H9 (cell line): ENCODE data around the gene HP1BP3. TPM values are rescaled to one million over a fixed set of nuclear protein-coding genes. Genes with fewer than 3 reads are reported as not detected.

ENCODE experiments used
- DNase-seq: peaks from one replicate; pipeline ENCODE4 v3.0.0-alpha.2; 2017
- H2AFZ ChIP-seq: one replicate; pipeline ENCODE4 v1.6.1; 2013; ENCODE audit warnings: mild to moderate bottlenecking, low read length, control low read depth, moderate library complexity
- H2AK5ac ChIP-seq: 2 replicates; pipeline ENCODE4 v1.6.1; 2013; ENCODE audit warnings: low read length, control low read depth, mixed read lengths; ENCODE audit not compliant: insufficient read length
- H2BK120ac ChIP-seq: one replicate; pipeline ENCODE4 v1.6.1; 2013; ENCODE audit warnings: low read depth, mild to moderate bottlenecking, low read length, control low read depth, inconsistent platforms; ENCODE audit not compliant: poor library complexity, severe bottlenecking
- H2BK12ac ChIP-seq: 2 replicates; pipeline ENCODE4 v1.6.1; 2013; ENCODE audit warnings: low read length, control low read depth, mixed read lengths, low read depth; ENCODE audit not compliant: insufficient read length
- H2BK15ac ChIP-seq: 2 replicates; pipeline ENCODE4 v1.6.1; 2013; ENCODE audit warnings: low read depth, low read length, control low read depth
- H2BK20ac ChIP-seq: one replicate; pipeline ENCODE4 v1.6.1; 2013; ENCODE audit warnings: low read depth, mild to moderate bottlenecking, low read length, control low read depth, inconsistent platforms; ENCODE audit not compliant: poor library complexity, severe bottlenecking
- H2BK5ac ChIP-seq: 2 replicates; pipeline ENCODE4 v1.6.1; 2013; ENCODE audit warnings: low read length, control low read depth, mixed read lengths; ENCODE audit not compliant: insufficient read length
- H3K14ac ChIP-seq: 2 replicates; pipeline ENCODE4 v1.6.1; 2013; ENCODE audit warnings: low read length, control low read depth; ENCODE audit not compliant: insufficient read depth
- H3K18ac ChIP-seq: 2 replicates; pipeline ENCODE4 v1.6.1; 2013; ENCODE audit warnings: low read depth, mild to moderate bottlenecking, mixed read lengths, low read length, control low read depth; ENCODE audit not compliant: insufficient read length
- H3K23ac ChIP-seq: 2 replicates; pipeline ENCODE4 v1.6.1; 2013; ENCODE audit warnings: low read length, control low read depth, mixed read lengths, low read depth; ENCODE audit not compliant: insufficient read length
- H3K23me2 ChIP-seq: 2 replicates; pipeline ENCODE4 v1.6.1; 2013; ENCODE audit warnings: low read depth, mild to moderate bottlenecking, mixed read lengths, low read length, control low read depth; ENCODE audit not compliant: insufficient read length, poor library complexity, severe bottlenecking
- H3K27ac ChIP-seq: 2 replicates; pipeline ENCODE4 v1.5.1; 2013; ENCODE audit warnings: low read length, control low read depth, mixed read lengths, low read depth; ENCODE audit not compliant: insufficient read length
- H3K27me3 ChIP-seq: 2 replicates; pipeline ENCODE4 v1.6.1; 2013; ENCODE audit warnings: low read length, control low read depth, inconsistent platforms; ENCODE audit not compliant: insufficient read depth
- H3K4ac ChIP-seq: 2 replicates; pipeline ENCODE4 v1.6.1; 2013; ENCODE audit warnings: low read depth, mild to moderate bottlenecking, control low read depth, inconsistent platforms, low read length, moderate library complexity
- H3K4me1 ChIP-seq: 2 replicates; pipeline ENCODE4 v1.6.1; 2013; ENCODE audit warnings: low read length, control low read depth, inconsistent platforms; ENCODE audit not compliant: insufficient read depth
- H3K4me2 ChIP-seq: 2 replicates; pipeline ENCODE4 v1.6.1; 2013; ENCODE audit warnings: low read length, control low read depth, mixed read lengths; ENCODE audit not compliant: insufficient read length, insufficient read depth
- H3K56ac ChIP-seq: 2 replicates; pipeline ENCODE4 v1.6.1; 2013; ENCODE audit warnings: low read depth, mild to moderate bottlenecking, mixed read lengths, low read length, control low read depth; ENCODE audit not compliant: insufficient read length
- H3K79me1 ChIP-seq: 2 replicates; pipeline ENCODE4 v1.6.1; 2013; ENCODE audit warnings: low read depth, mild to moderate bottlenecking, moderate library complexity, low read length, control low read depth, inconsistent platforms; ENCODE audit not compliant: insufficient read depth, poor library complexity, severe bottlenecking
- H3K79me2 ChIP-seq: 2 replicates; pipeline ENCODE4 v1.6.1; 2013; ENCODE audit warnings: low read length, control low read depth, inconsistent platforms; ENCODE audit not compliant: insufficient read depth
- H3K9ac ChIP-seq: 2 replicates; pipeline ENCODE4 v1.6.1; 2013; ENCODE audit warnings: low read length, control low read depth, mixed read lengths; ENCODE audit not compliant: insufficient read length; ENCODE audit errors: extremely low read depth
- H3K9me3 ChIP-seq: one replicate; pipeline ENCODE4 v1.6.1; 2013; ENCODE audit warnings: low read depth, low read length, inconsistent platforms; ENCODE audit not compliant: control insufficient read depth
- H3T11ph ChIP-seq: one replicate; pipeline ENCODE4 v1.6.1; 2013; ENCODE audit warnings: mild to moderate bottlenecking, low read length, control low read depth, inconsistent platforms
- H4K20me1 ChIP-seq: one replicate; pipeline ENCODE4 v1.6.1; 2013; ENCODE audit not compliant: control insufficient read depth, insufficient read length, insufficient read depth
- H4K5ac ChIP-seq: 2 replicates; pipeline ENCODE4 v1.6.1; 2013; ENCODE audit warnings: low read depth, mild to moderate bottlenecking, mixed read lengths, low read length, control low read depth; ENCODE audit not compliant: insufficient read length
- H4K8ac ChIP-seq: replicated peaks from 2 replicates; pipeline ENCODE4 v1.6.1; 2013; ENCODE audit warnings: low read length, control low read depth, mixed read lengths, low read depth; ENCODE audit not compliant: insufficient read length
- H4K91ac ChIP-seq: 2 replicates; pipeline ENCODE4 v1.6.1; 2013; ENCODE audit warnings: low read depth, mild to moderate bottlenecking, moderate library complexity, mixed read lengths, low read length, control low read depth; ENCODE audit not compliant: insufficient read length
- H3K27ac Mint-ChIP-seq, 3 experiments: 2 replicates in 2 of 3; 3 replicates in 1 of 3; pipeline ENCODE4 v1.8.0; 2020 to 2021; ENCODE audit warnings: mixed read lengths in 3 of 3, mild to moderate bottlenecking in 1 of 3, moderate library complexity in 1 of 3
- H3K27me3 Mint-ChIP-seq: 2 replicates; pipeline ENCODE4 v1.8.0; 2021; ENCODE audit warnings: low read depth, mild to moderate bottlenecking, moderate library complexity, mixed read lengths
- H3K36me3 Mint-ChIP-seq, 3 experiments: 2 replicates in 2 of 3; 3 replicates in 1 of 3; pipeline ENCODE4 v1.8.0; 2020 to 2021; ENCODE audit warnings: low read depth in 3 of 3, mixed read lengths in 3 of 3; ENCODE audit not compliant: insufficient read depth in 1 of 3
- H3K4me1 Mint-ChIP-seq, 2 experiments: 2 replicates each; pipeline ENCODE4 v1.8.0; 2020; ENCODE audit warnings: mixed read lengths in 2 of 2
- H3K4me3 Mint-ChIP-seq, 2 experiments: 2 replicates in 1 of 2; 3 replicates in 1 of 2; pipeline ENCODE4 v1.8.0; 2020 to 2021; ENCODE audit warnings: mild to moderate bottlenecking in 2 of 2, mixed read lengths in 2 of 2, moderate library complexity in 1 of 2
- H3K9me3 Mint-ChIP-seq, 2 experiments: 2 replicates in 1 of 2; 3 replicates in 1 of 2; pipeline ENCODE4 v1.8.0; 2020; ENCODE audit warnings: mild to moderate bottlenecking in 2 of 2, mixed read lengths in 2 of 2, moderate library complexity in 1 of 2
- CTCF ChIP-seq: fragments of 200-600 bp; sonication (generic); conservative IDR thresholded peaks from 3 replicates; pipeline ENCODE4 v1.8.0; 2021; ENCODE audit warnings: antibody characterized with exemption, mild to moderate bottlenecking
- whole genome bisulfite sequencing: extraction: QIAGEN DNeasy Blood & Tissue Kit; methylation state at CpG from one replicate; pipeline ENCODE4 v1.1.7; 2013; ENCODE audit warnings: missing lambda C conversion rate, low lambda C conversion rate, mixed read lengths; ENCODE audit not compliant: insufficient read length; ENCODE audit errors: extremely low coverage; 5-methylcytosine and 5-hydroxymethylcytosine counted together
- total RNA-seq: library from RNA; stranded (reverse); gene quantifications from 2 replicates; pipeline ENCODE4 v1.2.1, GENCODE V29; 2021

The HP1BP3 gene
- total RNA-seq, 1 experiment from 2014 or later: 127 TPM

DNA sequence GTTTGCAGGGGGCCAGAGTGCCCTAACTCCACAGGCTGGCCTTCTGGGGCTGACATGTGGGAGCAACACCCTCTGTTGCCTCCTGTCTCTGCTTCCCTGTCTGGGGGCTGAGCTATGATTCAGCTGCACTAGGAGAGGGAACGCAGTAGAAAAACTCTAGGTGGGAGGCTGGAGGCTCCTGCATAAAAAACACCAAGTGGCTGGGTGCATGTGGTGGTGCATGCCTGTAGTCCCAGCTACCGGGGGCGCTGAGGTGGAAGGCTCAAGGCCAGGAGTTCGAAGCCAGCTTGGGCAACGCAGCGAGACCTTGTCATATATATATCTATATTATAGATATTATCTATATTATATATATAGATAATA lies 74.9 kb downstream of the HP1BP3 start:
- Histone ChIP-seq H3K23me2 (peaks cover under 1% of the 10 kb centered on the region), H3T11ph (no peak overlapping the region), H3K27ac (no peak overlapping the region), H4K5ac (no peak overlapping the region), H2BK20ac (no peak overlapping the region), H3K79me1 (no peaks in the 10 kb centered on the region), H3K18ac (no peak overlapping the region), H3K9me3 (no peaks in the 10 kb centered on the region), H3K4me2 (no peak overlapping the region), H4K91ac (no peak overlapping the region), H2BK15ac (no peak overlapping the region), H2AFZ (no peak overlapping the region), H3K56ac (no peak overlapping the region), H3K79me2 (no peaks in the 10 kb centered on the region), H3K27me3 (no peaks in the 10 kb centered on the region), H3K4ac (no peak overlapping the region), H2BK12ac (no peak overlapping the region), H3K14ac (no peak overlapping the region; the same call in 1 of the 2 replicates), H4K8ac (no peak overlapping the region), H2AK5ac (no peak overlapping the region), H3K9ac (no peak overlapping the region), H2BK5ac (no peak overlapping the region), H3K4me1 (no peaks in the 10 kb centered on the region), H4K20me1 (peaks cover 5% of the 10 kb centered on the region), H2BK120ac (no peak overlapping the region), H3K23ac (no peak overlapping the region)
- no peak for TF ChIP-seq CTCF
- no peak overlapping the region for H3K4me3 Mint-ChIP-seq
- no CpG with 5 or more reads among the region's 6 CpGs for WGBS
- H3K4me1 Mint-ChIP-seq: peaks cover 3 to 8% of the 10 kb centered on the region in 2 experiments; a peak in 3 of 4 replicates
- H3K9me3 Mint-ChIP-seq: no peaks in the 10 kb centered on the region
- peaks cover 19% of the 10 kb centered on the region for H3K27me3 Mint-ChIP-seq
- peaks cover 3 to 29% (median 6%) of the 10 kb centered on the region in 3 experiments; a peak in 4 of 7 replicates for H3K36me3 Mint-ChIP-seq
- no peak overlapping the region for H3K27ac Mint-ChIP-seq
- DNase-seq: no peak
